Measurements from ENCODE around the gene FAM76A.
A peak's percentile ranks its signal among the peaks of the same experiment; 100 is the strongest.
"Not testable (repeated sequence)": the region's sequence is repeated elsewhere in the genome, so short reads cannot be mapped to it uniquely, and the experiment has no call there.

Gene FAM76A

GRCh38 chr1:27772036-27772931, 46.5 kb downstream of the FAM76A start:
- Histone ChIP-seq H3K4me2 (peak overlapping the region; percentile 59 to 92 (median 79)), H3K9ac (peak overlapping the region; percentile 81 to 100 (median 92)), H4K20me1 (peaks cover 10 to 41% (median 34%) of the 10 kb centered on the region in 11 experiments; a peak in 16 of 22 replicates), H3K27ac (peak overlapping the region; percentile 62 to 99 (median 85)), H3K4me1 (peaks cover 20 to 46% (median 22%) of the 10 kb centered on the region in 10 experiments), H3K36me3 (peaks cover 3 to 23% (median 20%) of the 10 kb centered on the region in 11 experiments; a peak in 19 of 22 replicates), H3K9me3 (replicated peaks in 1 of 11) (no peaks in the 10 kb centered on the region), H3K4me3 (peak overlapping the region; percentile 88 to 100 (median 96)), H3K27me3 (no peaks in the 10 kb centered on the region)
- TF ChIP-seq Cebpa-rat (IDR thresholded peaks at IDR 0.05): no peak

- no peaks in the 10 kb centered on the region for H3K27me3 ChIP-seq
- no peaks in the 10 kb centered on the region for H3K9me3 ChIP-seq (replicated peaks in 1 of 11)
- H3K27ac ChIP-seq: peak within 1 kb of the TSS; percentile 76 to 99 (median 86)
- peaks cover 20 to 54% (median 22%) of the 10 kb centered on the region in 10 experiments for H3K4me1 ChIP-seq
- H3K4me2 ChIP-seq: peak within 1 kb of the TSS; percentile 87 to 99 (median 90)
- peaks cover 18 to 50% (median 43%) of the 10 kb centered on the region in 11 experiments; a peak in 16 of 22 replicates for H4K20me1 ChIP-seq
- peak within 1 kb of the TSS; percentile 88 to 100 (median 96) for H3K4me3 ChIP-seq
- peaks cover 3 to 32% (median 22%) of the 10 kb centered on the region in 11 experiments; a peak in 19 of 22 replicates for H3K36me3 ChIP-seq
- H3K9ac ChIP-seq: peak within 1 kb of the TSS; percentile 83 to 100 (median 93)
- no peak for TF ChIP-seq Cebpa-rat (IDR thresholded peaks at IDR 0.05)
These were observed 47.4 kb downstream of the FAM76A start, which contains the start of gene STX12 for GRCh38 chr1:27772932-27773825. TSS of gene STX12 (plus strand) at chr1:27773219. CDS start at chr1:27773308, 89 bp downstream.

DNA sequence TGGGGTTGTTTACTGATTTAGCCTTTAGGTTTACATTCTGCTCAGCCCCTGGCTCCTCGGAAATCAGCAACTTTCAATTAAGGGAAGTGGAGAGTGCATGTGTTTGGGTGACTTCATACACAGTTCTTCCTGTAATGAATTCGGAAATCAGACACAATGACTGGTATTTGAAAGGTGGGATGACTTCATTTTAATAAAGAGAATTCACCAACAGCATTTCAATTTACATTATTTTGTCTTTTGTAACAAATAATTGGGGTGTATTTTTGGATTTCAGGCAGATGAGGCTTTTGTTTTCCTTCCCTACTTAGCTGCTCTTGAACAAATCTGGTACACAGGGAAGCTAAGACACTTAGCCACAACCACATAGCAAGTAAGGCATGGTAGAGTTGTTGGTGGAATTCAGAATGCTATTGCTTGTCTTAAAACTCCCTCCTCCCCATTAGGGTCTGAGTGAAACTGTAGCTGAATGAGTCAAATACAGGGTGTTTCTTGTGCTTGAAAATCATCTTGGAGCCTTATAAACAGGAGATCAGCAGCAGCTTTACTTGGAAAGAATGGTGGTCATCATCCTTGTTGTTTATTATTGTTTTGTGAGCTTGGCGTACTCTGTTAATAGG, 48.2 kb downstream of the FAM76A start:
- Histone ChIP-seq H4K20me1 (peaks cover 22 to 57% (median 50%) of the 10 kb centered on the region in 11 experiments; a peak in 16 of 22 replicates), H3K9ac (peak overlapping the region; percentile 83 to 100 (median 93)), H3K4me1 (peaks cover 20 to 57% (median 27%) of the 10 kb centered on the region in 10 experiments), H3K36me3 (peaks cover 3 to 40% (median 24%) of the 10 kb centered on the region in 11 experiments; a peak in 20 of 22 replicates), H3K4me2 (peak overlapping the region; percentile 79 to 99 (median 89)), H3K4me3 (peak overlapping the region; percentile 88 to 100 (median 96)), H3K27ac (peak overlapping the region; percentile 76 to 99 (median 86)), H3K27me3 (no peaks in the 10 kb centered on the region), H3K9me3 (replicated peaks in 1 of 11) (no peaks in the 10 kb centered on the region)
- no peak for TF ChIP-seq Cebpa-rat (IDR thresholded peaks at IDR 0.05)

DNA sequence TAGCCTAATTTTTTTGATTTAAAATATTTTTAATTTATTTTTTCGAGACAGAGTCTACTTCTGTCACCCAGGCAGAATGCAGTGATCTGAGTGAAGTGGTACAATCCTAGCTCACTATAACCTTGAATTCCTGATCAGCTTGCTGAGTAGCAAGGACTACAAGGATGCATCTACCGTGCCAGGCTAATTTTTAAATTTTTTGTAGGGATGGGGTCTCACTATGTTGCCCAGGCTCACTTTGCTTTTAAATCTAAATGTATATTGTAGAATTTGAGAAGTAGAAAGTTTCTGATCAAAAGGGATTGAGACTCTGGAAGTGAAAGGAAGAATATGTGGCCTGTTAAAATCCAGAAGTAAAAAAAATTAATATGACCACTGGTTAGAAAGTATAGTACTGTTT, 48.9 kb downstream of the FAM76A start:
- Histone ChIP-seq H3K27ac (peak overlapping the region in 9 of 11 experiments; percentile 76 to 99 (median 89); a peak in 16 of 22 replicates), H4K20me1 (peaks cover 22 to 64% (median 58%) of the 10 kb centered on the region in 11 experiments; a peak in 16 of 22 replicates), H3K9me3 (replicated peaks in 1 of 11) (no peaks in the 10 kb centered on the region), H3K4me3 (peak overlapping the region; percentile 88 to 100 (median 96); a peak in 17 of 20 replicates), H3K9ac (peak overlapping the region; percentile 83 to 100 (median 93); a peak in 21 of 22 replicates), H3K27me3 (no peaks in the 10 kb centered on the region), H3K36me3 (peaks cover 7 to 47% (median 28%) of the 10 kb centered on the region in 11 experiments; a peak in 20 of 22 replicates), H3K4me2 (peak overlapping the region; percentile 79 to 99 (median 89)), H3K4me1 (peaks cover 20 to 64% (median 30%) of the 10 kb centered on the region in 10 experiments)
- TF ChIP-seq Cebpa-rat (IDR thresholded peaks at IDR 0.05): no peak

DNA sequence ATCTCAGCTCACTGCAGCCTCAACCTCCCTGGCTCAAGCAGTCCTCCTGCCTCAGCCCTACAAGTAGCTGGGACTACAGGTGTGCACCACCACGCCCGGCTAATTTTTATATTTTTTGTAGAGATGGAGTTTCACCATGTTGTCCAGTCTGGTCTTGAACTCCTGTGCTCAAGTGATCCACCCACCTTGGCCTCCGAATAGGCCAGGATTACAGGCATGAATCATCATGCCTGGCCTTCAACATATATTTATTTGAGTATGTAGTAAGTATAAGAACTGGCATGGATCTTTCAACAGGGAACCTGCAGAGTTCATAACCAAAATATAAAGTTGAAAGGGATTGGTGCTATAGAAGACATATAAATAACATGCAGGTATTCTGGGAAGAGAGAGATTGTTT, 49.6 kb downstream of the FAM76A start:
- H3K4me3 ChIP-seq: peak overlapping the region in 2 of 10 experiments; percentile 98 to 100; a peak in 2 of 20 replicates

GRCh38 chr1:27776276-27776675, 50.5 kb downstream of the FAM76A start:
- H3K4me2 ChIP-seq: peak overlapping the region in 2 of 11 experiments; percentile 88 to 99; a peak in 4 of 22 replicates
- H3K4me3 ChIP-seq; H3K9me3 ChIP-seq (replicated peaks in 1 of 11); H3K27ac ChIP-seq; H3K27me3 ChIP-seq: not testable (repeated sequence)
- peaks cover 7 to 63% (median 42%) of the 10 kb centered on the region in 11 experiments; a peak in 21 of 22 replicates for H3K36me3 ChIP-seq
- peaks cover 22 to 81% (median 73%) of the 10 kb centered on the region in 11 experiments; a peak in 16 of 22 replicates for H4K20me1 ChIP-seq
- peaks cover 20 to 77% (median 37%) of the 10 kb centered on the region in 10 experiments for H3K4me1 ChIP-seq
- peak overlapping the region in 2 of 11 experiments; percentile 7 to 47; a peak in 3 of 22 replicates for H3K9ac ChIP-seq

More for the DNA sequence above, 49.6 kb downstream of the FAM76A start:
- H3K27ac ChIP-seq; H3K27me3 ChIP-seq; H3K9me3 ChIP-seq (replicated peaks in 1 of 11): not testable (repeated sequence)
- H3K36me3 ChIP-seq: peaks cover 7 to 54% (median 33%) of the 10 kb centered on the region in 11 experiments; a peak in 21 of 22 replicates
- peak overlapping the region in 5 of 11 experiments; percentile 88 to 99 (median 88); a peak in 8 of 22 replicates for H3K4me2 ChIP-seq
- peaks cover 22 to 71% (median 64%) of the 10 kb centered on the region in 11 experiments; a peak in 16 of 22 replicates for H4K20me1 ChIP-seq
- H3K9ac ChIP-seq: peak overlapping the region in 3 of 11 experiments; percentile 96 to 100 (median 98); a peak in 4 of 22 replicates
- H3K4me1 ChIP-seq: peaks cover 20 to 71% (median 34%) of the 10 kb centered on the region in 10 experiments

GRCh38 chr1:27778056-27778455, 52.3 kb downstream of the FAM76A start:
- peak overlapping the region in 2 of 11 experiments; percentile 2 to 41; a peak in 2 of 22 replicates for H3K9ac ChIP-seq
- H3K4me2 ChIP-seq: peak overlapping the region in 3 of 11 experiments; percentile 58 to 99 (median 64); a peak in 6 of 22 replicates
- peak overlapping the region in 1 of 11 experiments; percentile 34; a peak in 1 of 22 replicates for H3K27ac ChIP-seq
- TF ChIP-seq Cebpa-rat (IDR thresholded peaks at IDR 0.05): no peak
- peaks cover 10 to 74% (median 47%) of the 10 kb centered on the region in 11 experiments; a peak in 21 of 22 replicates for H3K36me3 ChIP-seq
- H3K4me3 ChIP-seq: no peak overlapping the region
- H3K9me3 ChIP-seq (replicated peaks in 1 of 11): no peaks in the 10 kb centered on the region
- H3K27me3 ChIP-seq: no peaks in the 10 kb centered on the region
- H3K4me1 ChIP-seq: peaks cover 10 to 75% (median 27%) of the 10 kb centered on the region in 10 experiments
- peaks cover 22 to 98% (median 90%) of the 10 kb centered on the region in 11 experiments; a peak in 18 of 22 replicates for H4K20me1 ChIP-seq
